Skeletal muscle satellite cell (primary cell): ENCODE measurements around the gene BACE2.

Source experiments
- H3K27me3 ChIP-seq: 2 replicates; pipeline ENCODE4 v1.7.0; 2013; ENCODE audit warnings: low read length; ENCODE audit not compliant: control insufficient read depth, insufficient read depth
- H3K36me3 ChIP-seq: 2 replicates; pipeline ENCODE4 v1.7.0; 2013; ENCODE audit warnings: mild to moderate bottlenecking, control low read depth, low read length; ENCODE audit not compliant: insufficient read depth
- H3K4me1 ChIP-seq: 2 replicates; pipeline ENCODE4 v1.7.0; 2013; ENCODE audit warnings: low read length; ENCODE audit not compliant: control insufficient read depth, insufficient read depth
- H3K4me2 ChIP-seq: 2 replicates; pipeline ENCODE4 v1.7.0; 2013; ENCODE audit warnings: mild to moderate bottlenecking, low read length
- H3K4me3 ChIP-seq: 2 replicates; pipeline ENCODE4 v1.7.0; 2013; ENCODE audit warnings: low read length
- H3K9ac ChIP-seq: 2 replicates; pipeline ENCODE4 v1.7.0; 2013; ENCODE audit warnings: mild to moderate bottlenecking, low read depth, low read length, moderate library complexity
- H3K9me3 ChIP-seq: replicated peaks from 2 replicates; pipeline ENCODE4 v1.7.0; 2013; ENCODE audit warnings: mild to moderate bottlenecking, control low read depth, low read length

Gene BACE2

GRCh38 chr21:41201385-41201784 is 33.4 kb downstream of the BACE2 start:
- Histone ChIP-seq H3K36me3 (no peaks in the 10 kb centered on the region), H3K9me3 (no peaks in the 10 kb centered on the region), H3K4me1 (no peaks in the 10 kb centered on the region), H3K27me3 (no peaks in the 10 kb centered on the region), H3K4me3 (no peak overlapping the region), H3K9ac (no peak overlapping the region), H3K4me2 (no peak overlapping the region)

- Histone ChIP-seq H3K4me1 (peaks cover 7% of the 10 kb centered on the region), H3K4me3 (no peak overlapping the region), H3K9ac (no peak overlapping the region), H3K27me3 (no peaks in the 10 kb centered on the region), H3K4me2 (no peak overlapping the region), H3K36me3 (no peaks in the 10 kb centered on the region), H3K9me3 (no peaks in the 10 kb centered on the region)
Observed at GRCh38 chr21:41204736-41205135, 36.8 kb downstream of the BACE2 start.

- peaks cover 7% of the 10 kb centered on the region for H3K4me1 ChIP-seq
- no peaks in the 10 kb centered on the region for H3K9me3 ChIP-seq
- H3K4me2 ChIP-seq: peak overlapping the region; percentile 48
- no peaks in the 10 kb centered on the region for H3K36me3 ChIP-seq
- no peaks in the 10 kb centered on the region for H3K27me3 ChIP-seq
- H3K9ac ChIP-seq: no peak overlapping the region
- no peak overlapping the region for H3K4me3 ChIP-seq
Observed at GRCh38 chr21:41207401-41208375, 39.7 kb downstream of the BACE2 start.

- no peak overlapping the region for H3K4me3 ChIP-seq
- peaks cover 7% of the 10 kb centered on the region for H3K4me1 ChIP-seq
- H3K9me3 ChIP-seq: no peaks in the 10 kb centered on the region
- H3K27me3 ChIP-seq: no peaks in the 10 kb centered on the region
- H3K9ac ChIP-seq: no peak overlapping the region
- no peaks in the 10 kb centered on the region for H3K36me3 ChIP-seq
- no peak overlapping the region for H3K4me2 ChIP-seq
Observed at GRCh38 chr21:41208376-41208763, 40.4 kb downstream of the BACE2 start.

GRCh38 chr21:41209016-41209619 is 41.2 kb downstream of the BACE2 start:
- Histone ChIP-seq H3K36me3 (no peaks in the 10 kb centered on the region), H3K4me1 (peaks cover 7% of the 10 kb centered on the region), H3K4me3 (no peak overlapping the region), H3K4me2 (no peak overlapping the region), H3K27me3 (no peaks in the 10 kb centered on the region), H3K9ac (no peak overlapping the region), H3K9me3 (no peaks in the 10 kb centered on the region)

- Histone ChIP-seq H3K36me3 (no peaks in the 10 kb centered on the region), H3K4me3 (no peak overlapping the region), H3K9ac (no peak overlapping the region), H3K4me2 (no peak overlapping the region), H3K9me3 (no peaks in the 10 kb centered on the region), H3K4me1 (peaks cover 7% of the 10 kb centered on the region), H3K27me3 (no peaks in the 10 kb centered on the region)
Observed at GRCh38 chr21:41210426-41211059, 42.6 kb downstream of the BACE2 start.

- no peak overlapping the region for H3K4me2 ChIP-seq
- H3K27me3 ChIP-seq: no peaks in the 10 kb centered on the region
- no peak overlapping the region for H3K4me3 ChIP-seq
- H3K9ac ChIP-seq: no peak overlapping the region
- H3K36me3 ChIP-seq: no peaks in the 10 kb centered on the region
- H3K4me1 ChIP-seq: peaks cover 7% of the 10 kb centered on the region
- no peaks in the 10 kb centered on the region for H3K9me3 ChIP-seq
Observed at GRCh38 chr21:41211060-41211805, 43.3 kb downstream of the BACE2 start.

GRCh38 chr21:41213021-41213420 is 45.1 kb downstream of the BACE2 start:
- H3K4me1 ChIP-seq: no peaks in the 10 kb centered on the region
- H3K36me3 ChIP-seq: no peaks in the 10 kb centered on the region
- no peak overlapping the region for H3K4me3 ChIP-seq
- no peak overlapping the region for H3K4me2 ChIP-seq
- H3K27me3 ChIP-seq: no peaks in the 10 kb centered on the region
- H3K9ac ChIP-seq: no peak overlapping the region
- H3K9me3 ChIP-seq: no peaks in the 10 kb centered on the region

GRCh38 chr21:41215856-41216408 is 48.0 kb downstream of the BACE2 start:
- H3K27me3 ChIP-seq: no peaks in the 10 kb centered on the region
- no peaks in the 10 kb centered on the region for H3K4me1 ChIP-seq
- no peak overlapping the region for H3K4me2 ChIP-seq
- no peak overlapping the region for H3K9ac ChIP-seq
- no peaks in the 10 kb centered on the region for H3K36me3 ChIP-seq
- no peaks in the 10 kb centered on the region for H3K9me3 ChIP-seq
- no peak overlapping the region for H3K4me3 ChIP-seq

GRCh38 chr21:41216486-41216885 is 48.5 kb downstream of the BACE2 start:
- H3K9me3 ChIP-seq: no peaks in the 10 kb centered on the region
- no peak overlapping the region for H3K4me2 ChIP-seq
- no peaks in the 10 kb centered on the region for H3K4me1 ChIP-seq
- H3K4me3 ChIP-seq: no peak overlapping the region
- no peaks in the 10 kb centered on the region for H3K36me3 ChIP-seq
- no peak overlapping the region for H3K9ac ChIP-seq
- H3K27me3 ChIP-seq: no peaks in the 10 kb centered on the region
